ENCODE data around the gene SENP3. TPM values are rescaled to one million over a fixed set of nuclear protein-coding genes. Genes with fewer than 3 reads are reported as not detected.
A peak's percentile ranks its signal among the peaks of the same experiment; 100 is the strongest.

The SENP3 gene
- total and polyA plus RNA-seq, 2 of the 13 experiments (the other 11 are each of a cell fraction or from before 2014, with no cell fraction given): 55.8 to 75.4 TPM

- TF ChIP-seq SMYD3 (CRISPR knock-in tag; IDR thresholded peaks at IDR 0.05) (peak; percentile 59; the same call in 1 of the 2 replicates), IKZF4 (CRISPR knock-in tag; IDR thresholded peaks at IDR 0.05; ENCODE audit: borderline replicate concordance, low read depth, not compliant biosample characterization) (peak; percentile 54), RARG (CRISPR knock-in tag; IDR thresholded peaks at IDR 0.05; ENCODE audit: low read depth) (no peak), ZNF558 (CRISPR knock-in tag; IDR thresholded peaks at IDR 0.05; ENCODE audit: borderline replicate concordance) (no peak), HDAC2 (CRISPR knock-in tag; IDR thresholded peaks at IDR 0.05) (peak; percentile 4; the same call in 1 of the 2 replicates), BORCS8-MEF2B (CRISPR knock-in tag; IDR thresholded peaks at IDR 0.05) (peak; percentile 70), KLF13 (CRISPR knock-in tag; IDR thresholded peaks at IDR 0.05) (no peak; the same call in 1 of the 2 replicates), MAZ (IDR thresholded peaks at IDR 0.05; ENCODE audit: borderline replicate concordance, low read depth, low read length) (0 out of 2 replicates have a peak, but pooled peaks have one; percentile 53), MAZ (CRISPR knock-in tag; IDR thresholded peaks at IDR 0.05; ENCODE audit: low read depth) (peak; percentile 72), SAFB2 (CRISPR knock-in tag; IDR thresholded peaks at IDR 0.05; ENCODE audit: borderline replicate concordance, low read depth) (peak; percentile 39; the same call in 1 of the 2 replicates), HMG20B (CRISPR knock-in tag; conservative IDR thresholded peaks at IDR 0.05) (no peak), ZSCAN9 (CRISPR knock-in tag; IDR thresholded peaks at IDR 0.05; ENCODE audit: borderline replicate concordance) (no peak), STAG1 (CRISPR knock-in tag; IDR thresholded peaks at IDR 0.05) (no peak), E2F2 (CRISPR knock-in tag; IDR thresholded peaks at IDR 0.05; ENCODE audit: borderline replicate concordance) (peak; percentile 85; the same call in 1 of the 2 replicates), KDM5A (IDR thresholded peaks at IDR 0.05; ENCODE audit: borderline replicate concordance, low read length) (peak; percentile 82), DNMT1 (CRISPR knock-in tag; IDR thresholded peaks at IDR 0.05) (no peak), UBTF (CRISPR knock-in tag; IDR thresholded peaks at IDR 0.05) (peak; percentile 65), PLSCR1 (CRISPR knock-in tag; IDR thresholded peaks at IDR 0.05; ENCODE audit: borderline replicate concordance) (no peak), ZNF333 (CRISPR knock-in tag; IDR thresholded peaks at IDR 0.05; ENCODE audit: borderline replicate concordance) (no peak), ZNF382 (CRISPR knock-in tag; IDR thresholded peaks at IDR 0.05; ENCODE audit: borderline replicate concordance) (no peak), CHCHD3 (CRISPR knock-in tag; IDR thresholded peaks at IDR 0.05) (no peak), TCF12 (IDR thresholded peaks at IDR 0.05) (no peak), TCF12 (CRISPR knock-in tag; IDR thresholded peaks at IDR 0.05) (no peak), ZNF589 (CRISPR knock-in tag; conservative IDR thresholded peaks at IDR 0.05) (no peak; the same call in 1 of the 2 replicates), MEIS2 (CRISPR knock-in tag; IDR thresholded peaks at IDR 0.05) (peak; percentile 67; the same call in 1 of the 2 replicates)
These were observed 21.8 kb downstream of the SENP3 start, which contains the start of gene MPDU1 (continued) for GRCh38 chr17:7583253-7584109.
